ENCODE measurements around the gene WDR45B. TPM values are rescaled to one million over a fixed set of nuclear protein-coding genes. Genes with fewer than 3 reads are reported as not detected.

Gene WDR45B
- polyA plus RNA-seq, 1 experiment: 141 TPM

GRCh38 chr17:82677353-82677925 lies 29.2 kb upstream of the WDR45B start:
- Histone ChIP-seq H3K27me3 (ENCODE audit: control insufficient read depth, insufficient read depth, low read length) (no peaks in the 10 kb centered on the region), H3K4me3 (ENCODE audit: low read depth, low read length) (no peak overlapping the region), H3K36me3 (ENCODE audit: control insufficient read depth, insufficient read depth, low read length) (no peaks in the 10 kb centered on the region)
- ChIA-PET POLR2A (interaction anchor here (0.6 kb wide), 1 partner anchor 260 kb away, joined by 4 read pairs; no protein-coding TSS in a partner anchor), CTCF (interaction anchor here (2.7 kb wide), 1 partner anchor 9 kb away, joined by 12 read pairs; no protein-coding TSS in a partner anchor)
- no peak for DNase-seq (ENCODE audit: low read depth)
- TF ChIP-seq CTCF (IDR thresholded peaks at IDR 0.05; ENCODE audit: insufficient read depth, low read depth, low read length): no peak

GRCh38 chr17:82675476-82676245 lies 27.4 kb upstream of the WDR45B start:
- H3K27me3 ChIP-seq (ENCODE audit: control insufficient read depth, insufficient read depth, low read length): no peaks in the 10 kb centered on the region
- CTCF ChIA-PET: no interaction called here
- no peak for TF ChIP-seq CTCF (IDR thresholded peaks at IDR 0.05; ENCODE audit: insufficient read depth, low read depth, low read length)
- POLR2A ChIA-PET: no interaction called here
- H3K4me3 ChIP-seq (ENCODE audit: low read depth, low read length): no peak overlapping the region
- DNase-seq (ENCODE audit: low read depth): no peak
- no peaks in the 10 kb centered on the region for H3K36me3 ChIP-seq (ENCODE audit: control insufficient read depth, insufficient read depth, low read length)

GRCh38 chr17:82674656-82675475 lies 26.6 kb upstream of the WDR45B start:
- Histone ChIP-seq H3K4me3 (ENCODE audit: low read depth, low read length) (no peak overlapping the region), H3K27me3 (ENCODE audit: control insufficient read depth, insufficient read depth, low read length) (no peaks in the 10 kb centered on the region), H3K36me3 (ENCODE audit: control insufficient read depth, insufficient read depth, low read length) (no peaks in the 10 kb centered on the region)
- ChIA-PET CTCF (no interaction called here), POLR2A (no interaction called here)
- no peak for DNase-seq (ENCODE audit: low read depth)
- TF ChIP-seq CTCF (IDR thresholded peaks at IDR 0.05; ENCODE audit: insufficient read depth, low read depth, low read length): no peak

- no peak for DNase-seq (ENCODE audit: low read depth)
- no peaks in the 10 kb centered on the region for H3K36me3 ChIP-seq (ENCODE audit: control insufficient read depth, insufficient read depth, low read length)
- no peak overlapping the region for H3K4me3 ChIP-seq (ENCODE audit: low read depth, low read length)
- no peak for TF ChIP-seq CTCF (IDR thresholded peaks at IDR 0.05; ENCODE audit: insufficient read depth, low read depth, low read length)
- no peaks in the 10 kb centered on the region for H3K27me3 ChIP-seq (ENCODE audit: control insufficient read depth, insufficient read depth, low read length)
- POLR2A ChIA-PET: no interaction called here
- CTCF ChIA-PET: no interaction called here
Observed at GRCh38 chr17:82670661-82671450, 22.6 kb upstream of the WDR45B start.

Measured in BJ (cell line).